ENCODE results near the gene PYROXD2.

Gene PYROXD2

GRCh38 chr10:98427011-98427515 lies 12.1 kb upstream of the PYROXD2 start:
- Histone ChIP-seq H3K4me1 (ENCODE audit: low read length) (0 out of 2 replicates have a peak, but pooled peaks cover 3% of the 10 kb centered on the region), H2AFZ (ENCODE audit: low read length) (no peak overlapping the region), H3K27ac (ENCODE audit: low read length) (no peak overlapping the region), H3K27me3 (replicated peaks; ENCODE audit: insufficient read depth, low read length) (no peaks in the 10 kb centered on the region), H4K20me1 (ENCODE audit: insufficient read depth, low read length) (no peaks in the 10 kb centered on the region), H3K9me3 (replicated peaks; ENCODE audit: insufficient read depth, low read length) (no peaks in the 10 kb centered on the region), H3K4me3 (ENCODE audit: low read length) (no peak overlapping the region), H3K79me2 (ENCODE audit: low read length) (no peaks in the 10 kb centered on the region), H3K36me3 (replicated peaks; ENCODE audit: insufficient read depth, low read length) (0 out of 2 replicates have a peak, but pooled peaks cover 3% of the 10 kb centered on the region), H3F3A (ENCODE audit: insufficient read depth, low read length) (no peaks in the 10 kb centered on the region), H3K4me2 (ENCODE audit: low read depth, low read length) (no peak overlapping the region), H3K9me2 (replicated peaks; ENCODE audit: insufficient read depth, low read length) (no peaks in the 10 kb centered on the region), H3K9ac (ENCODE audit: low read length) (no peak overlapping the region)
- DNase-seq = no peak
- TF ChIP-seq CTCF (IDR thresholded peaks at IDR 0.05; ENCODE audit: low read length) (no peak), EZH2phosphoT487 (IDR thresholded peaks at IDR 0.05; ENCODE audit: low read length) (no peak), EZH2 (optimal IDR thresholded peaks at IDR 0.05; ENCODE audit: low read depth, low read length) (no peak)

DNA sequence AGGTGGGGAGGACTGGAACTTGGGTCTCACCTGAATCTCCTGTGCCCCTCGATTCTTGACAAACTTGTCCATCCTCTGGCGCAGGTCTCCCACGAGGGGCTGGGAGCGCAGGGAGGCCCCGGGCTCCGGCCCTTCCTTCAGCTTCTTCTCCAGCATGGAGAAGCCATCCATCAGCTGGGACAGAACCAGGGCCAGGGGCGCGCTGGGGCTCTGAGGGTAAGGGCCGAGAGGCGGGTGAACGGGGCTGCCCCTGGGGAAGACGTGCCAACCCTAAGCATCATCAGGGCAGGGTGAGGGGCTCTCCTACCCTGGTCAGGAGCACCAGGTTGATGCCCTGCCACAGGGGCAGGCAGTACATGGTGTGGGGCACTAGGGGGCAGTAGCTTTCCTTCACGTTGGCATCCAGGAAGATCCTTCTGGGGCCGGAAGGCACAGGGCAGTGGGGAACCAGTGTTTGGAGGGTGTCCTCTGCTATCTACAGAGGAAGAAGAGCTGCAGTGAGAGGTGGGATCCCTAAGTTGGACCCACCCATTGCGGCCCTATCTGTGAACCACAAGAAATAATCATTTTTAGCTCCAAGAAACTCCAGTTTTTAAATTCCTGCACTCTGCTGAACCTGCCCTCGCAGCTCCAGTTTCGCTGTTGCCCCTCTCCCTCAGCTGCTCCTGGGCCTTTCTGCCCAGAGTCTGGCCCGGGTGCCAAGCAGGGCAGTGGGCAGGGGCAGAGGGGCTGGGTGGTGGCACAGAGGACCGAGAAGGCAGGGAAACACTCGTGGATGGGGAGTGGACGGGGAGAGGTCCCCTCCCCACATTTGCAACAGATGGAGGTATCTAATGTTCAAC lies 10.8 kb upstream of the PYROXD2 start:
- Histone ChIP-seq H3K36me3 (replicated peaks; ENCODE audit: insufficient read depth, low read length) (no peaks in the 10 kb centered on the region), H3K79me2 (ENCODE audit: low read length) (no peaks in the 10 kb centered on the region), H3K27me3 (replicated peaks; ENCODE audit: insufficient read depth, low read length) (no peaks in the 10 kb centered on the region), H3K9me3 (replicated peaks; ENCODE audit: insufficient read depth, low read length) (no peaks in the 10 kb centered on the region), H3F3A (ENCODE audit: insufficient read depth, low read length) (no peaks in the 10 kb centered on the region), H3K4me1 (ENCODE audit: low read length) (no peaks in the 10 kb centered on the region), H3K27ac (ENCODE audit: low read length) (no peak overlapping the region), H3K9ac (ENCODE audit: low read length) (no peak overlapping the region), H2AFZ (ENCODE audit: low read length) (no peak overlapping the region), H4K20me1 (ENCODE audit: insufficient read depth, low read length) (no peaks in the 10 kb centered on the region), H3K4me3 (ENCODE audit: low read length) (no peak overlapping the region), H3K9me2 (replicated peaks; ENCODE audit: insufficient read depth, low read length) (no peaks in the 10 kb centered on the region), H3K4me2 (ENCODE audit: low read depth, low read length) (no peak overlapping the region)
- DNase-seq = peak; percentile 34
- TF ChIP-seq CTCF (IDR thresholded peaks at IDR 0.05; ENCODE audit: low read length) (peak; percentile 74), EZH2 (optimal IDR thresholded peaks at IDR 0.05; ENCODE audit: low read depth, low read length) (no peak)

- no peak for DNase-seq
- Histone ChIP-seq H3K9me3 (replicated peaks; ENCODE audit: insufficient read depth, low read length) (no peaks in the 10 kb centered on the region), H3K9me2 (replicated peaks; ENCODE audit: insufficient read depth, low read length) (no peaks in the 10 kb centered on the region), H2AFZ (ENCODE audit: low read length) (no peak overlapping the region), H3K9ac (ENCODE audit: low read length) (no peak overlapping the region), H4K20me1 (ENCODE audit: insufficient read depth, low read length) (no peaks in the 10 kb centered on the region), H3K4me2 (ENCODE audit: low read depth, low read length) (no peak overlapping the region), H3K36me3 (replicated peaks; ENCODE audit: insufficient read depth, low read length) (no peaks in the 10 kb centered on the region), H3K4me1 (ENCODE audit: low read length) (no peaks in the 10 kb centered on the region), H3F3A (ENCODE audit: insufficient read depth, low read length) (no peaks in the 10 kb centered on the region), H3K27me3 (replicated peaks; ENCODE audit: insufficient read depth, low read length) (no peaks in the 10 kb centered on the region), H3K79me2 (ENCODE audit: low read length) (no peaks in the 10 kb centered on the region), H3K4me3 (ENCODE audit: low read length) (no peak overlapping the region), H3K27ac (ENCODE audit: low read length) (no peak overlapping the region)
- TF ChIP-seq EZH2 (optimal IDR thresholded peaks at IDR 0.05; ENCODE audit: low read depth, low read length) = no peak
These were observed 9.6 kb upstream of the PYROXD2 start for GRCh38 chr10:98424295-98425254.

All from MM.1S (cell line).